ENCODE results near the gene HOXD9. TPM values are rescaled to one million over a fixed set of nuclear protein-coding genes. Genes with fewer than 3 reads are reported as not detected.

Gene HOXD9
- total and polyA plus RNA-seq, 8 donors: 0.18 to 0.76 (median 0.49) TPM; not detected in 4

DNA sequence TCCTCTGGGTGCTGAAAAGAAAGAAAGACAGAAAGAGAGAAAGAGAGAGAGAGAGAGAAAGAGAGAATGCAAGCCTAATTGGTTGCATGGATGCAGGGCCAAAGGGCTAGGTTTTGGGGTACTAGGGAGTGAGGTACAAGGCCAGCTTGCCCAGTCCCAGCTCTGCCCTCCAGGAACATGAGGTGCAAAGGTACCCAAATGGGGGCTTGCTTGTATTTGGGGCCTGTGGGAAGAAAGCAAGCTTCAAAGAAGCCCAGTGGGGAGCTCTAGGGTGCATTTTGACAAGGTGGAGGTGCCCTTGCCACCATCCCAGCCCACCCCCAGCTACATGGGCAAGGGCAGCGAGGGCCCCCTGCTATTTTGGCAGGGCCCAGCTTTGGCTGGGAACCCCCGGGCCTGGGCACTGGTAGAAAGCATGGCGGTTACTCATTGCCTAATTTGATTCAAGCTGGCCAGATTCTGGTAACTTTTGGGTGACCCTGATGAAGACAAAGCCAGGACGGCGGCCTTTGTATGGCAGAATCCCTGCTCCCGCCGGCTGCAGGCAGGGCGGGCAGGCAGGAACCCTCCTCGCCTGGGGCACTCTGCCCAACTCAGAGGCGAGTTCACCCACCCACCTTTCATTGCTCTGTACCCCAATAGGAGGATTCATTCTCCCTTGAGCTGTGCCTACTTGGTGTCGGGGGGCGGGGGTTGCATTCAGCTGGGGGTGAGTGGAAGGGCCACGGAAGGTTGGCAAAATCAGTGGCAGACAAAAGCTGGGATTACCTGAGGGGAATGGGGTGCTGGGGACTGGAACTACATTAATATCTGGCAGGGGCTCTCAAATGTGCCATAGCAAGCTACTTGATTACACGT, 28.3 kb downstream of the HOXD9 start:
- intact Hi-C loops (cut with DNase I; ENCODE audit: low total_unique reads): no loop called here
- Histone ChIP-seq H3K27me3 (peaks cover 27 to 100% (median 97%) of the 10 kb centered on the region in 3 donors), H3K4me3 (no peak overlapping the region), H3K9me3 (no peaks in the 10 kb centered on the region), H3K36me3 (no peaks in the 10 kb centered on the region), H3K27ac (no peak overlapping the region), H3K4me1 (peaks cover 0 to 22% (median 9%) of the 10 kb centered on the region in 4 donors)
- 17 to 36% (median 21%) methylated on average over 6 to 14 of the region's 14 CpGs for WGBS, 5 donors
- TF ChIP-seq EP300 (IDR thresholded peaks at IDR 0.05) (no peak), POLR2A (IDR thresholded peaks at IDR 0.05) (no peak), POLR2AphosphoS5 (IDR thresholded peaks at IDR 0.05) (no peak)
- TF ChIP-seq, protein P1, sequence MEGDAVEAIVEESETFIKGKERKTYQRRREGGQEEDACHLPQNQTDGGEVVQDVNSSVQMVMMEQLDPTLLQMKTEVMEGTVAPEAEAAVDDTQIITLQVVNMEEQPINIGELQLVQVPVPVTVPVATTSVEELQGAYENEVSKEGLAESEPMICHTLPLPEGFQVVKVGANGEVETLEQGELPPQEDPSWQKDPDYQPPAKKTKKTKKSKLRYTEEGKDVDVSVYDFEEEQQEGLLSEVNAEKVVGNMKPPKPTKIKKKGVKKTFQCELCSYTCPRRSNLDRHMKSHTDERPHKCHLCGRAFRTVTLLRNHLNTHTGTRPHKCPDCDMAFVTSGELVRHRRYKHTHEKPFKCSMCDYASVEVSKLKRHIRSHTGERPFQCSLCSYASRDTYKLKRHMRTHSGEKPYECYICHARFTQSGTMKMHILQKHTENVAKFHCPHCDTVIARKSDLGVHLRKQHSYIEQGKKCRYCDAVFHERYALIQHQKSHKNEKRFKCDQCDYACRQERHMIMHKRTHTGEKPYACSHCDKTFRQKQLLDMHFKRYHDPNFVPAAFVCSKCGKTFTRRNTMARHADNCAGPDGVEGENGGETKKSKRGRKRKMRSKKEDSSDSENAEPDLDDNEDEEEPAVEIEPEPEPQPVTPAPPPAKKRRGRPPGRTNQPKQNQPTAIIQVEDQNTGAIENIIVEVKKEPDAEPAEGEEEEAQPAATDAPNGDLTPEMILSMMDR (IDR thresholded peaks at IDR 0.05): no peak
- peak in 1 of 2 donors; percentile 14 for DNase-seq

DNA sequence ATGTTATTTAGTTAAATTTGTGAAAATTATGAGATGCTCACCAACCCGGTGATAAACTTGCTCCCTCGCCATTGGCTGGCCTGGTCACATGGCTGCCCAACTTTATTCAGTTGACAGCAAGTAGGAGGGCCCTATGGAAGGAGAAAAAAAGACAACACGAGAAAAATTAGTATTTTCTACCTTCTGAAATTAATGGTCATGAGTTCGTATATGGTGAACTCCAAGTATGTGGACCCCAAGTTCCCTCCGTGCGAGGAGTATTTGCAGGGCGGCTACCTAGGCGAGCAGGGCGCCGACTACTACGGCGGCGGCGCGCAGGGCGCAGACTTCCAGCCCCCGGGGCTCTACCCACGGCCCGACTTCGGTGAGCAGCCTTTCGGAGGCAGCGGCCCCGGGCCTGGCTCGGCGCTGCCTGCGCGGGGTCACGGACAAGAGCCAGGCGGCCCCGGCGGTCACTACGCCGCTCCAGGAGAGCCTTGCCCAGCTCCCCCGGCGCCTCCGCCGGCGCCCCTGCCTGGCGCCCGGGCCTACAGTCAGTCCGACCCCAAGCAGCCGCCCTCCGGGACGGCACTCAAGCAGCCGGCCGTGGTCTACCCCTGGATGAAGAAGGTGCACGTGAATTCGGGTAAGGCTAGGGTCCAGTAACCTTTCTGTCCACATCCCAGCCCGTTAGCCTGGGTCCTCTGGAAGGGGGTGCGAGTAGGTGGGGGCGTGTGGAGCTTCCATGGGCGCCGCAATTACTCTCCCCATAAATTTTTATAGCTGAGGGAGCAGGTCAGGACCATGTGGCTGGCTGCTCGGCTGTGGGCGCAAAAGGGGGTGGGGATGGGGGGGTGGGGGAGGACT, 29.1 kb downstream of the HOXD9 start, which contains the start of gene HOXD4:
Gene HOXD4, plus strand, starts transcription at position 109 of the 846 bp plus-strand sequence. Its CDS starts 84 bp downstream, at position 193.
- no peaks in the 10 kb centered on the region for H3K9me3 ChIP-seq
- peak within 1 kb of the TSS; percentile 1 to 33 (median 6) for H3K4me3 ChIP-seq
- no peak within 1 kb of the TSS for H3K27ac ChIP-seq
- WGBS, 5 donors: 6 to 19% (median 7%) methylated on average over 35 to 55 of the region's 55 CpGs
- H3K36me3 ChIP-seq: no peaks in the 10 kb centered on the region
- TF ChIP-seq, protein P1 (IDR thresholded peaks at IDR 0.05): no peak
- no peak for TF ChIP-seq POLR2AphosphoS5 (IDR thresholded peaks at IDR 0.05)
- no peak for TF ChIP-seq EP300 (IDR thresholded peaks at IDR 0.05)
- TF ChIP-seq POLR2A (IDR thresholded peaks at IDR 0.05): no peak
- DNase-seq: peak in 1 of 2 donors; percentile 20
- H3K4me1 ChIP-seq: peaks cover 0 to 23% (median 10%) of the 10 kb centered on the region in 4 donors
- H3K27me3 ChIP-seq: peaks cover 32 to 100% (median 97%) of the 10 kb centered on the region in 3 donors
- intact Hi-C loops (cut with DNase I; ENCODE audit: low total_unique reads): no loop called here

DNA sequence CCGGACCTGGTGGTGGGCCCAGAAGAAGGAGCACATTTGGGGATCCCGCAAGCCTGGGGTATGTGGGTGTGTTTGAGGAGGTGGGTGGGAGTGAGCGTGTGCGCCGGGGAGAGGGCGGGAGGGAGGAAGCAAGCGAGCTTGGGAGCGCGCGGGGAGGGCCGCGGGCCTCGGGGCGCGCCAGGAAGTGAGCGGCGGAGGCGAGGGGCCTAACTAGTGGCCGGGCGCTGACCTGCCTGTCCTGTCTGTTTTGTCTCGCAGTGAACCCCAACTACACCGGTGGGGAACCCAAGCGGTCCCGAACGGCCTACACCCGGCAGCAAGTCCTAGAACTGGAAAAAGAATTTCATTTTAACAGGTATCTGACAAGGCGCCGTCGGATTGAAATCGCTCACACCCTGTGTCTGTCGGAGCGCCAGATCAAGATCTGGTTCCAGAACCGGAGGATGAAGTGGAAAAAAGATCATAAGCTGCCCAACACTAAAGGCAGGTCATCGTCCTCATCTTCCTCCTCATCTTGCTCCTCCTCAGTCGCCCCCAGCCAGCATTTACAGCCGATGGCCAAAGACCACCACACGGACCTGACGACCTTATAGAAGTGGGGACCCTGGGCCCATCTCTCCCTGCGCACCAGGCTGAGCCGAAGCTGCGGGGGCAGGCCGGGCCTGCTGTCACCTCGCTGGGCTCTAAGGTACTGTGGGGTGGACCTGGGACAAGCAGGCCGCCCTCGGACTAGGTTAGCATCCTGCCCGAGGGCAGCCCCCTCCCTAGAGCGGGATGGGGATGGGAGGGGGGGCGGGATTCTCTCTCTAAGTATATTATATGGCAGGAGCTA, 30.0 kb downstream of the HOXD9 start:
- peak overlapping the region in 2 of 4 donors; percentile 3 to 8 for H3K4me3 ChIP-seq
- peak in 1 of 2 donors; percentile 17 for DNase-seq
- intact Hi-C loops (cut with DNase I; ENCODE audit: low total_unique reads): no loop called here

More for the DNA sequence above, 30.0 kb downstream of the HOXD9 start:
- H3K36me3 ChIP-seq: no peaks in the 10 kb centered on the region
- peaks cover 0 to 8% (median 0%) of the 10 kb centered on the region in 4 donors for H3K9me3 ChIP-seq
- TF ChIP-seq POLR2A (IDR thresholded peaks at IDR 0.05) (no peak), POLR2AphosphoS5 (IDR thresholded peaks at IDR 0.05) (no peak), EP300 (IDR thresholded peaks at IDR 0.05) (no peak)
- TF ChIP-seq, protein P1 (IDR thresholded peaks at IDR 0.05): no peak
- WGBS, 5 donors: 6 to 13% (median 11%) methylated on average over 43 to 48 of the region's 48 CpGs
- H3K27me3 ChIP-seq: peaks cover 38 to 100% (median 97%) of the 10 kb centered on the region in 3 donors
- H3K27ac ChIP-seq: no peak overlapping the region
- peaks cover 0 to 32% (median 18%) of the 10 kb centered on the region in 4 donors for H3K4me1 ChIP-seq

All from stomach (tissue), 9 donors.